IMR-90 (cell line): ENCODE data around the gene PLPP3. TPM values are rescaled to one million over a fixed set of nuclear protein-coding genes. Genes with fewer than 3 reads are reported as not detected.

ENCODE experiments used
- ATAC-seq: fragments of 200-7000 bp; cut with Tn5 transposase; 2 replicates; pipeline ENCODE4 v1.9.1; 2020; ENCODE audit warnings: low read depth, mild to moderate bottlenecking, moderate library complexity
- BruUV-seq: library from RNA; stranded (reverse); fragments of 400-500 nt; replicated peaks from 2 replicates; lab custom pipeline; 2021; lab: Mats Ljungman, UMichigan
- CTCF ChIA-PET: fragments of 300-600 bp; formaldehyde crosslinking; extraction: SDS; loops from one replicate; lab custom pipeline; 2021; ENCODE audit warnings: antibody characterized with exemption; lab: Yijun Ruan, JAX
- POLR2A ChIA-PET: fragments of 300-600 bp; sonication (Branson Sonifier 250); formaldehyde crosslinking; loops from one replicate; lab custom pipeline; 2022; ENCODE audit warnings: antibody characterized with exemption; ENCODE audit not compliant: unreplicated experiment; lab: Charles Lee
- DNase-seq: peaks from one replicate; pipeline ENCODE4 v3.0.0; 2013
- H2AFZ ChIP-seq: replicated peaks from 2 replicates; pipeline ENCODE3; 2013; ENCODE audit warnings: low read length, mild to moderate bottlenecking; ENCODE audit not compliant: poor library complexity
- H2AK5ac ChIP-seq: 2 replicates; pipeline ENCODE4 v1.6.1; 2013; ENCODE audit warnings: low read depth, low read length, inconsistent platforms
- H2AK9ac ChIP-seq: replicated peaks from 2 replicates; pipeline ENCODE3; 2013; ENCODE audit warnings: mild to moderate bottlenecking, low read depth, low read length, moderate library complexity; ENCODE audit not compliant: poor library complexity
- H2BK120ac ChIP-seq: 2 replicates; pipeline ENCODE4 v1.6.1; 2013; ENCODE audit warnings: low read depth, low read length, inconsistent platforms
- H2BK15ac ChIP-seq: 3 replicates; pipeline ENCODE4 v1.6.1; 2013; ENCODE audit warnings: low read depth, low read length, inconsistent platforms
- H2BK20ac ChIP-seq: 2 replicates; pipeline ENCODE4 v1.6.1; 2013; ENCODE audit warnings: low read depth, mild to moderate bottlenecking, inconsistent platforms, low read length, moderate library complexity
- H2BK5ac ChIP-seq: 2 replicates; pipeline ENCODE4 v1.6.1; 2013; ENCODE audit warnings: mild to moderate bottlenecking, low read depth, low read length, inconsistent platforms; ENCODE audit not compliant: poor library complexity, severe bottlenecking
- H3K14ac ChIP-seq: replicated peaks from 2 replicates; pipeline ENCODE4 v1.6.1; 2013; ENCODE audit warnings: low read depth, low read length, inconsistent platforms
- H3K18ac ChIP-seq: 2 replicates; pipeline ENCODE4 v1.6.1; 2013; ENCODE audit warnings: low read depth, low read length, control low read depth
- H3K23ac ChIP-seq: 2 replicates; pipeline ENCODE4 v1.6.1; 2013; ENCODE audit warnings: low read depth, low read length, inconsistent platforms
- H3K27ac ChIP-seq: 2 replicates; pipeline ENCODE4 v1.5.1; 2013; ENCODE audit warnings: mild to moderate bottlenecking, control low read depth, low read length; ENCODE audit not compliant: insufficient read depth
- H3K27me3 ChIP-seq: 2 replicates; pipeline ENCODE4 v1.6.1; 2013; ENCODE audit warnings: low read length; ENCODE audit not compliant: control insufficient read depth, insufficient read depth
- H3K36me3 ChIP-seq: 2 replicates; pipeline ENCODE4 v1.6.1; 2013; ENCODE audit warnings: low read length, mixed read lengths; ENCODE audit not compliant: control insufficient read depth, insufficient read depth
- H3K4ac ChIP-seq: 2 replicates; pipeline ENCODE4 v1.6.1; 2013; ENCODE audit warnings: low read depth, low read length, inconsistent platforms
- H3K4me1 ChIP-seq: 2 replicates; pipeline ENCODE4 v1.6.1; 2013; ENCODE audit warnings: low read length, mixed read lengths; ENCODE audit not compliant: control insufficient read depth, insufficient read depth
- H3K4me2 ChIP-seq: 2 replicates; pipeline ENCODE4 v1.6.1; 2013; ENCODE audit warnings: low read depth, mild to moderate bottlenecking, control low read depth, low read length, moderate library complexity
- H3K4me3 ChIP-seq: 2 replicates; pipeline ENCODE4 v1.5.1; 2013; ENCODE audit warnings: low read depth, mild to moderate bottlenecking, control low read depth, low read length, moderate library complexity; ENCODE audit not compliant: insufficient read depth
- H3K56ac ChIP-seq: 2 replicates; pipeline ENCODE4 v1.6.1; 2013; ENCODE audit warnings: low read length, inconsistent platforms; ENCODE audit not compliant: insufficient read depth; ENCODE audit errors: extremely low read depth
- H3K79me1 ChIP-seq, 2 experiments: 2 replicates each; pipeline ENCODE4 v1.6.1; 2013; ENCODE audit warnings: low read length in 2 of 2, inconsistent platforms in 1 of 2, low read depth in 1 of 2
- H3K9ac ChIP-seq: 2 replicates; pipeline ENCODE4 v1.6.1; 2013; ENCODE audit warnings: low read depth, low read length, control low read depth
- H3K9me1 ChIP-seq: 2 replicates; pipeline ENCODE4 v1.6.1; 2013; ENCODE audit warnings: low read length, inconsistent platforms; ENCODE audit not compliant: insufficient read depth
- H3K9me3 ChIP-seq: 2 replicates; pipeline ENCODE4 v1.6.1; 2013; ENCODE audit warnings: low read length; ENCODE audit not compliant: control insufficient read depth, insufficient read depth
- H4K20me1 ChIP-seq: 2 replicates; pipeline ENCODE4 v1.6.1; 2013; ENCODE audit warnings: low read length, inconsistent platforms; ENCODE audit not compliant: insufficient read depth
- H4K5ac ChIP-seq: 2 replicates; pipeline ENCODE4 v1.6.1; 2013; ENCODE audit warnings: mild to moderate bottlenecking, low read depth, low read length, control low read depth
- H4K8ac ChIP-seq, 2 experiments: 2 replicates each; pipeline ENCODE4 v1.6.1; 2013; ENCODE audit warnings: low read depth in 2 of 2, low read length in 2 of 2, control low read depth in 1 of 2, inconsistent platforms in 1 of 2
- H4K91ac ChIP-seq: 2 replicates; pipeline ENCODE4 v1.6.1; 2013; ENCODE audit warnings: low read depth, low read length, inconsistent platforms; ENCODE audit not compliant: insufficient read depth
- BHLHE40 ChIP-seq: fragments of 150-350 bp; IDR thresholded peaks from 2 replicates; pipeline ENCODE4 v1.6.1; 2016; ENCODE audit warnings: mild to moderate bottlenecking, low read depth, low read length
- ELK1 ChIP-seq: fragments of 150-350 bp; IDR thresholded peaks from 2 replicates; pipeline ENCODE4 v1.6.1; 2016; ENCODE audit warnings: low read depth, mild to moderate bottlenecking, low read length, moderate library complexity, borderline replicate concordance
- MAFK ChIP-seq: IDR thresholded peaks from 2 replicates; pipeline ENCODE4 v1.6.1; 2012; ENCODE audit warnings: low read depth, low read length, improper control_type of control experiment
- MAZ ChIP-seq: IDR thresholded peaks from 2 replicates; pipeline ENCODE4 v1.6.1; 2012; ENCODE audit warnings: low read depth, mild to moderate bottlenecking, low read length, improper control_type of control experiment, moderate library complexity, borderline replicate concordance
- MXI1 ChIP-seq: IDR thresholded peaks from 2 replicates; pipeline ENCODE4 v1.6.1; 2012; ENCODE audit warnings: low read depth, mild to moderate bottlenecking, low read length, moderate library complexity, borderline replicate concordance
- POLR2A ChIP-seq: IDR thresholded peaks from 2 replicates; pipeline ENCODE4 v1.6.1; 2012; ENCODE audit warnings: mild to moderate bottlenecking, low read depth, low read length
- RAD21 ChIP-seq: IDR thresholded peaks from 2 replicates; pipeline ENCODE4 v1.6.1; 2012; ENCODE audit warnings: low read length, improper control_type of control experiment
- RCOR1 ChIP-seq: IDR thresholded peaks from 2 replicates; pipeline ENCODE4 v1.6.1; 2012; ENCODE audit warnings: mild to moderate bottlenecking, low read length, improper control_type of control experiment; ENCODE audit not compliant: insufficient replicate concordance
- RFX5 ChIP-seq: IDR thresholded peaks from 2 replicates; pipeline ENCODE4 v1.8.0; 2012; ENCODE audit warnings: low read depth, mild to moderate bottlenecking, low read length, moderate library complexity
- SMC3 ChIP-seq: fragments of 150-350 bp; IDR thresholded peaks from 2 replicates; pipeline ENCODE4 v1.6.1; 2016; ENCODE audit warnings: low read depth, mild to moderate bottlenecking, antibody characterized with exemption, low read length, moderate library complexity
- WGBS, 2 experiments: methylation state at CpG; one replicate each; pipeline versions ENCODE4 v1.1.5 to v1.1.7; 2013; ENCODE audit warnings: missing lambda C conversion rate in 2 of 2; ENCODE audit not compliant: insufficient read length in 1 of 2; ENCODE audit errors: extremely low coverage in 2 of 2; 5-methylcytosine and 5-hydroxymethylcytosine counted together
- dilution Hi-C: fragments of 300-500 bp; cut with HindIII; formaldehyde crosslinking; loops from one replicate; pipeline ENCODE4 v1.14.3; 2018; ENCODE audit warnings: low sequenced_read_pairs; ENCODE audit not compliant: unreplicated experiment
- in situ Hi-C: fragments of 300-500 bp; cut with MboI; formaldehyde crosslinking; loops from 3 replicates; pipeline ENCODE4 v1.14.3; 2019; ENCODE audit warnings: low sequenced_read_pairs, inconsistent platforms, mixed read lengths
- intact Hi-C: fragments of 100-400 bp; cut with micrococcal nuclease; formaldehyde crosslinking; loops from 2 replicates; pipeline ENCODE4 v1.10.0; 2022
- polyA plus RNA-seq, 3 experiments: library from polyadenylated mRNA; depleted of rRNA; stranded (reverse); fragments of >200 nt; gene quantifications; 2 replicates each; pipeline ENCODE4 v1.2.3, GENCODE V29; 2012; ENCODE audit warnings: low replicate concordance in 1 of 3
- total RNA-seq: library from RNA; depleted of rRNA; stranded (reverse); fragments of >200 nt; gene quantifications from 2 replicates; pipeline ENCODE4 v1.2.3, GENCODE V29; 2012

PLPP3 gene
- total and polyA plus RNA-seq, 2 of the 4 experiments (the other 2 are of a cell fraction), result 49.9 to 56.6 TPM

GRCh38 chr1:56543783-56544612 is 35.4 kb downstream of the PLPP3 start (continued):
- no peak for TF ChIP-seq BHLHE40

GRCh38 chr1:56542651-56543050 is 36.7 kb downstream of the PLPP3 start:
- H2AK9ac ChIP-seq, result no peak overlapping the region
- ATAC-seq, result no peak
- H2AFZ ChIP-seq, result no peak overlapping the region
- H3K79me1 ChIP-seq, result peaks cover 34 to 87% of the 10 kb centered on the region in 2 experiments
- H4K20me1 ChIP-seq, result peaks cover 93% of the 10 kb centered on the region
- no peak overlapping the region for H2BK5ac ChIP-seq
- H2BK120ac ChIP-seq, result no peak overlapping the region
- in situ Hi-C loops, result no loop called here
- BruUV-seq, result no TSS peak
- no peak overlapping the region for H4K8ac ChIP-seq
- DNase-seq, result no peak
- H4K91ac ChIP-seq, result no peak overlapping the region
- no peak overlapping the region for H3K4me2 ChIP-seq
- ChIA-PET POLR2A (no interaction called here), CTCF (no interaction called here)
- H2BK15ac ChIP-seq, result no peak overlapping the region
- H3K4ac ChIP-seq, result no peak overlapping the region
- peaks cover 5% of the 10 kb centered on the region; the same call in 1 of the 2 replicates for H3K4me1 ChIP-seq
- no peak overlapping the region for H3K9ac ChIP-seq
- no peak overlapping the region for H3K23ac ChIP-seq
- no peak overlapping the region for H3K4me3 ChIP-seq
- WGBS, 2 experiments, result 100% methylated on average over 1 of the region's 5 CpGs; no CpG with 5 or more reads in 1 of the 2 experiments
- peaks cover 18% of the 10 kb centered on the region for H3K9me1 ChIP-seq
- H4K5ac ChIP-seq, result no peak overlapping the region
- H3K18ac ChIP-seq, result no peak overlapping the region
- H3K14ac ChIP-seq, result no peak overlapping the region
- H3K9me3 ChIP-seq, result no peaks in the 10 kb centered on the region
- H3K56ac ChIP-seq, result no peak overlapping the region
- intact Hi-C loops, result no loop called here
- dilution Hi-C loops, result no loop called here
- H2AK5ac ChIP-seq, result no peak overlapping the region
- no peaks in the 10 kb centered on the region for H3K27me3 ChIP-seq
- no peak overlapping the region for H3K27ac ChIP-seq
- no peak overlapping the region for H2BK20ac ChIP-seq
- peaks cover 23% of the 10 kb centered on the region for H3K36me3 ChIP-seq
- TF ChIP-seq MAZ (no peak), RFX5 (no peak), MAFK (no peak), RCOR1 (no peak), POLR2A (no peak), SMC3 (no peak), RAD21 (no peak), ELK1 (no peak), MXI1 (no peak)
